Cardiac fibroblast (primary cell): ENCODE data around the gene ZNF280D.
A peak's percentile ranks its signal among the peaks of the same experiment; 100 is the strongest.

Experiments
- DNase-seq, 2 donors: peaks; one replicate each; pipeline versions ENCODE4 v3.0.0 to v3.0.0-alpha.2; 2010; ENCODE audit warnings: low read depth in 2 of 2
- H3K4me3 ChIP-seq, 2 donors: replicated peaks in 1 of 2; 1 replicate in 1 of 2; 2 replicates in 1 of 2; pipeline ENCODE4 v1.5.1; 2011; ENCODE audit warnings: low read depth in 2 of 2, low read length in 2 of 2, mild to moderate bottlenecking in 2 of 2, moderate library complexity in 1 of 2
- TF ChIP-seq, protein P1 (sequence below): IDR thresholded peaks from one replicate; pipeline ENCODE4 v1.5.1; 2011; ENCODE audit warnings: low read depth, mild to moderate bottlenecking, low read length, inconsistent platforms

Gene ZNF280D

DNA sequence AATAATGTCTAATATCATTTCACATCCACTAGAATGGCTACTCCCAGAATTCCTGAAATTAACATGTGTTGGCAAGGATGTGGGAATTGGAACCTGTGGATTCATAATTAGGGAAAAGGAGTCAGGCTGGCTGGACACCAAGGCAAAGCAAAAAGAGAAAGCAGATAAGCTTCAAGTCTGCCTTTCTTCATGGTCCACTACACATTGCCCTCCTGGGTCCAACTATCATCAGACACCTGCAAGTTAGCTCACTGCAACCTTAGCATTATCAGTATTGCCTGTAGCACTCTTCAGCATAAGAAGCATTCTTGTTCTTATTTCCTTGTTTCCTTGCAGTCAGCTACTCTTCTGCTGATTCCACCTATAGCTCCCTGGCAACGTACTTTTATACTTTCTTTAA lies 124.3 kb downstream of the ZNF280D start:
- H3K4me3 ChIP-seq = no peak overlapping the region
- TF ChIP-seq, protein P1, sequence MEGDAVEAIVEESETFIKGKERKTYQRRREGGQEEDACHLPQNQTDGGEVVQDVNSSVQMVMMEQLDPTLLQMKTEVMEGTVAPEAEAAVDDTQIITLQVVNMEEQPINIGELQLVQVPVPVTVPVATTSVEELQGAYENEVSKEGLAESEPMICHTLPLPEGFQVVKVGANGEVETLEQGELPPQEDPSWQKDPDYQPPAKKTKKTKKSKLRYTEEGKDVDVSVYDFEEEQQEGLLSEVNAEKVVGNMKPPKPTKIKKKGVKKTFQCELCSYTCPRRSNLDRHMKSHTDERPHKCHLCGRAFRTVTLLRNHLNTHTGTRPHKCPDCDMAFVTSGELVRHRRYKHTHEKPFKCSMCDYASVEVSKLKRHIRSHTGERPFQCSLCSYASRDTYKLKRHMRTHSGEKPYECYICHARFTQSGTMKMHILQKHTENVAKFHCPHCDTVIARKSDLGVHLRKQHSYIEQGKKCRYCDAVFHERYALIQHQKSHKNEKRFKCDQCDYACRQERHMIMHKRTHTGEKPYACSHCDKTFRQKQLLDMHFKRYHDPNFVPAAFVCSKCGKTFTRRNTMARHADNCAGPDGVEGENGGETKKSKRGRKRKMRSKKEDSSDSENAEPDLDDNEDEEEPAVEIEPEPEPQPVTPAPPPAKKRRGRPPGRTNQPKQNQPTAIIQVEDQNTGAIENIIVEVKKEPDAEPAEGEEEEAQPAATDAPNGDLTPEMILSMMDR = no peak
- no peak for DNase-seq

DNA sequence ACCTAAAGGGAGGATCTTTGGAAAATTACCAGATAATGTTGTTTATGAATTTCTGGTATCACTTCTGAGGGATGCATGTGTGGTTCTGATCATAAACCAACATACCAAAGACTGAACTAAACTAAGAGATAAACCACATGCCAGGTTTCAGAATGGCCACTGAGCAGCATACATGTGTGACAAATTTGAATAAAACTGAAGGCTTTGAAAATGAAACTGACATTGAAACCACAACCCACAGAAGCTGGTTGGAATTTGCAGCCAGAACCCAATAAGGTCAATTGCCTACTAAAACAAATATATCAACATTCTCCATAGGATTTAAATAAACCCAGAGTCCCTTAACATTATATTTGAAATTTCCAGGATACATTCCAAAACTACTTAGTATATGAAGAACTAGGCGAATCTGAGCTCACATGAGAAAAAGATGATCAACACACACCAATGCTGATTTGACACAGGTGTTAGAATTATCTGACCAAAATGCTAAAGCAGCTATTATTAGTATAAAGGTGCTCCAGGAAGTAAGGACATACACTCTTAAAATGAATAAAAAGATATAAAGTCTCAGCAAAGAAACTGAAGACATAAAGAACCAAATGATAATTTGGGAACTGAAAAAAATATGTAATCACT lies 125.0 kb downstream of the ZNF280D start:
- H3K4me3 ChIP-seq = no peak overlapping the region
- DNase-seq = no peak
- TF ChIP-seq, protein P1 = no peak

DNA sequence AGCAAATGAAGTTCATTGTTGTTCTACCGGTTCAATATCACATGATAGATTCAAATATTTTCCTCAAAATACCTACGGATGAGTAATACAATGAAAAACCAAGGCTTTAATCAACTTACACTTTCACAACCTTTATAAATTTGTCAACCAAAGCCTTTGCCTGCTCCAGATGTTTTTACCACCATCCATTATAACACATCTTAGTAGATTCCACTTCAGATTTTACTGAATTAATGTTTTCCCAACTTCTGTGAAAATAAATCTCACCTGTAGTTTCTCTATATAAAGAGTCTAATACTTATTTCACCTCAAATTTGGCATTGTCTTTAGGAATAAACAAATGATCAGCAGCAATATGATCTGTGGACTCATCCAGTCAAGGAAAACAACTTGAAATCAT lies 131.1 kb downstream of the ZNF280D start:
- DNase-seq = no peak
- H3K4me3 ChIP-seq = no peak overlapping the region
- TF ChIP-seq, protein P1 = no peak

DNA sequence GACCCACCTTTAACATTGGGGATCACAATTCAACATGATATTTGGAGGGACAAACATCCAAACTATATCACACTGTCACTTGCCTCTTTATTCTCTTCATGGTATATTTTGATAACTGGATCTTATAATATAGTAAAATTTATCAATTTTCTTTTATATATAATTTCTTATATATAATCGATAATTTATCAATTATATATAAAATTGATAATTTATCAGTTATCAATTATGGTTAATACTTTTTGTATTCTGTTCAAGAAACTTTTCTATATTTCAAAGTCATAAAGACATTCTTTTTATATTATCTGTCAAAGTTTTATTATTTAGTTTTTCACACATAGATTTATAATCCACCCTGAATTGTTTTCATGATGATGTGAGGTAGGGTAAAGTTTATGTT lies 132.9 kb downstream of the ZNF280D start:
- H3K4me3 ChIP-seq = no peak overlapping the region
- no peak for DNase-seq
- TF ChIP-seq, protein P1 = no peak

DNA sequence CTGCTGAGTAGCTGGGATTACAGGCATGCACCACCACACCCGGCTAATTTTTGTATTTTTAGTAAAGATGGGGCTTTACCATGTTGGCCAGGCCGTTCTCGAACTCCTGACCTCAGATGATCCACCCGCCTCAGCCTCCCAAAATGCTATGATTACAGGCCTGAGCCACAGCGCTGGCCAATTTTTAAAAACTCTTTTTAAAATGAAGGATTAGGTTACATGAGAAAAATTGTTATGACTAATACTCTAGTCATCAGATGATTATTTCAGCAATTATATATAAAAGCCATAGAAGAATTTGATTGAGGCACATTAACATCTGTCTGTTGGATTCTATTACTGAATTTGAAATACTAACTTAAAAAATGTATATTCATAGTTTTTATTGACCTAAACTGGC lies 134.3 kb downstream of the ZNF280D start:
- no peak overlapping the region for H3K4me3 ChIP-seq
- peak; percentile 20 to 73 for DNase-seq
- TF ChIP-seq, protein P1 = no peak

DNA sequence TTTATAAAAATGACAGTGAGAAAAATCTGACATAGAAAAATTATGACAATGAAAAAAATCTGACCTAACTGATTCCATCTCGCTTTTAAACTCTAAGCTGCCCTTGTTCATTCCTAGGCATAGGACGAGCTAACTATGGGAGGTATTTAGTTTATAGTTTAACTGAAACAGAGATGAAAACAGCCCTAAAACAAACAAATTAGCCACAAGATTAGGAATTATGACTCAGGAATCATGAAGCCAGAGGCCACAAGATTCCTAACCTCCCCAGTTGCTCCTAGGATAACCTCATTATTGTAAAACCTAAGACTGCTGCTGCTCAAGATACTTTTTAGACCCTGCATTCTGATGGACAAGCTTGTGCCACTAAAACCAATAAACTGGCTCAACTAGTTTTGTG lies 145.6 kb downstream of the ZNF280D start:
- TF ChIP-seq, protein P1 = no peak
- no peak overlapping the region for H3K4me3 ChIP-seq
- DNase-seq = no peak

DNA sequence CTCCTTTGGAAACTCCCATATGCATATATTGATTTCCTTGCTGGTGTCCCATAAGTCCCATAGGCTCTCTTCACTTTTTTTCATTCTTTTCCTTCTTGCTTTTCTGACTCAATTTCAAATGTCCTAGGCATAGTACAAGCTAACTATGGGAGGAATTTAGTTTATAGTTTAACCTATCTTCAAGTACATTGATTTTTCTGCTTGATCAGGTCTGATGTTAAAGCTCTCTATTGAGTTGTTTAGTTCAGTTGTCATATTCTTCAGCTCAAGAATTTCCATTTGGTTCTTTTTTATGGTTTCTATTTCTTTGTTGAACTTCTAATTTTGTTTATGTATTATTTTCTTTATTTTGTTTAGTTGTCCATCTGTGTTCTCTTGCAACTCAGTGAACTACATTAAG lies 147.1 kb downstream of the ZNF280D start:
- TF ChIP-seq, protein P1 = no peak
- DNase-seq = no peak
- no peak overlapping the region for H3K4me3 ChIP-seq
